BJ (cell line): ENCODE measurements around the gene SMKR1. TPM values are rescaled to one million over a fixed set of nuclear protein-coding genes. Genes with fewer than 3 reads are reported as not detected.

Source experiments
- CTCF ChIA-PET: fragments of 350-600 bp; formaldehyde crosslinking; extraction: SDS; loops from one replicate; lab custom pipeline; 2021; ENCODE audit warnings: antibody characterized with exemption, inconsistent platforms; lab: Yijun Ruan, JAX
- POLR2A ChIA-PET: fragments of 300-600 bp; sonication (Branson Sonifier 250); formaldehyde crosslinking; extraction: SDS; loops from one replicate; lab custom pipeline; 2021; ENCODE audit warnings: antibody characterized with exemption; lab: Charles Lee
- DNase-seq: peaks from one replicate; pipeline ENCODE4 v3.0.0-alpha.2; 2011; ENCODE audit warnings: low read depth
- H3K27me3 ChIP-seq: 2 replicates; pipeline ENCODE4 v1.6.0; 2011; ENCODE audit warnings: low read length; ENCODE audit not compliant: control insufficient read depth, insufficient read depth
- H3K36me3 ChIP-seq: 2 replicates; pipeline ENCODE4 v1.5.1; 2011; ENCODE audit warnings: low read length; ENCODE audit not compliant: control insufficient read depth, insufficient read depth
- H3K4me3 ChIP-seq: 2 replicates; pipeline ENCODE4 v1.5.1; 2011; ENCODE audit warnings: low read depth, mild to moderate bottlenecking, control low read depth, low read length
- polyA plus RNA-seq: library from polyadenylated mRNA; depleted of rRNA; stranded (reverse); fragments of >200 nt; gene quantifications from 2 replicates; pipeline ENCODE4 v1.2.3, GENCODE V29; 2011
- TF ChIP-seq, protein P1 (sequence below): IDR thresholded peaks from 2 replicates; pipeline ENCODE4 v1.5.1; 2011; ENCODE audit warnings: low read depth, mild to moderate bottlenecking, control low read depth, inconsistent platforms, low read length, moderate library complexity; ENCODE audit not compliant: insufficient read depth

SMKR1 gene
- polyA plus RNA-seq, 1 experiment = 0.27 TPM

DNA sequence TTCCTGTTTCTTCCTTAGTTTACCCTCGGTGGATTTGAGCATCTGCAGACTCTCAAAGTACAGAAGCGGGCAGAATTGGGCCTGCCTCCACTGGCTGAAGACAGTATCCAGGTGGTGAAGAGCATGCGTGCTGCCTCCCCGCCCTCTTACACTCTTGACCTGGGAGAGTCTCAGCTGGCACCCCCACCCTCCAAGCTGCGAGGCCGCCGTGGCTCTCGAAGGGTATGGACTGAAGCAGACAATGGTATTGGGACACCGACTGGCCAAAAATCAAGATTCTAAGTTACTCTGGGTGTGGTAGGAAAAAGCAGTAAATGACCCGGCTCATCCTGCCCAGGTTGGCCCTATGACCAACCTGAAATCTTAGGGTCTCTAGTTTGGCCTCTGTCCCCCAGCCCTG is 45.9 kb upstream of the SMKR1 start:
- TF ChIP-seq, protein P1, sequence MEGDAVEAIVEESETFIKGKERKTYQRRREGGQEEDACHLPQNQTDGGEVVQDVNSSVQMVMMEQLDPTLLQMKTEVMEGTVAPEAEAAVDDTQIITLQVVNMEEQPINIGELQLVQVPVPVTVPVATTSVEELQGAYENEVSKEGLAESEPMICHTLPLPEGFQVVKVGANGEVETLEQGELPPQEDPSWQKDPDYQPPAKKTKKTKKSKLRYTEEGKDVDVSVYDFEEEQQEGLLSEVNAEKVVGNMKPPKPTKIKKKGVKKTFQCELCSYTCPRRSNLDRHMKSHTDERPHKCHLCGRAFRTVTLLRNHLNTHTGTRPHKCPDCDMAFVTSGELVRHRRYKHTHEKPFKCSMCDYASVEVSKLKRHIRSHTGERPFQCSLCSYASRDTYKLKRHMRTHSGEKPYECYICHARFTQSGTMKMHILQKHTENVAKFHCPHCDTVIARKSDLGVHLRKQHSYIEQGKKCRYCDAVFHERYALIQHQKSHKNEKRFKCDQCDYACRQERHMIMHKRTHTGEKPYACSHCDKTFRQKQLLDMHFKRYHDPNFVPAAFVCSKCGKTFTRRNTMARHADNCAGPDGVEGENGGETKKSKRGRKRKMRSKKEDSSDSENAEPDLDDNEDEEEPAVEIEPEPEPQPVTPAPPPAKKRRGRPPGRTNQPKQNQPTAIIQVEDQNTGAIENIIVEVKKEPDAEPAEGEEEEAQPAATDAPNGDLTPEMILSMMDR = no peak
- no peak for DNase-seq
- ChIA-PET CTCF (no interaction called here), POLR2A (no interaction called here)
- Histone ChIP-seq H3K4me3 (no peak overlapping the region), H3K36me3 (no peaks in the 10 kb centered on the region), H3K27me3 (no peaks in the 10 kb centered on the region)

DNA sequence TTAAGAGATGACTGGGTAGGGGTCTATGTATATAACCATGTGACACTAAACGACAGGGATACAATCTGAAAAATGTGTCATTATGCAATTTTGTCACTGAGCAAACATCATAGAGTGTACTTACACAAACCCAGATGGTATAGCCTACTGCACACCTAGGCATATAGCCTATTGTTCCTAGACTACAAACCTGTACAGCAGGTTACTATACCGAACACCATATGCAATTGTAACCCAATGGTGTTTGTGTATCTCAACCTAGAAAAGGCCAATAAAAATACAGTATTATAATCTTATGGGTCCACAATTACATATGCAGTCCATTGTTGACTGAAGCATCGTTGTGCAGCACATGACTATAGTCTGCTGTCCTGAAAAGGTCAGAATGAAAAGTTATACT is 45.2 kb upstream of the SMKR1 start:
- Histone ChIP-seq H3K27me3 (no peaks in the 10 kb centered on the region), H3K36me3 (no peaks in the 10 kb centered on the region), H3K4me3 (no peak overlapping the region)
- TF ChIP-seq, protein P1 = no peak
- POLR2A ChIA-PET = no interaction called here
- DNase-seq = no peak
- CTCF ChIA-PET = no interaction called here

DNA sequence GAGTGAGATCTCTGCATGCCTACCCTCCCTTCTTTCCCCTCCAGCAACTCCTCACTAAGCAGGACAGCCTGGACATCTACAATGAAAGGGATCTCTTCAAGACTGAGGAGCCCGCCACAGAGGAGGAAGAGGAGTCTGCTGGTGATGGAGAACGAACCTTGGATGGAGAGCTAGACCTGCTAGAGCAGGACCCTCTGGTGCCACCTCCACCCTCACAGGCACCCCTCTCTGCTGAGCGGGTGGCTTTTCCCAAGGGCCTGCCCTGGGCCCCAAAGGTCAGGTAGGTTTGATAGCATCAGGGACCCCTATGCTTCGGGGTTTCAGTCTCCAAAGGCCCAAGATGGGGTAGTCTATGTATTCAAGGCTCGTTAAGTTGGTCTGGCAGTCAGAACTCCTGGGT is 44.2 kb upstream of the SMKR1 start:
- CTCF ChIA-PET = interaction anchor here (1.0 kb wide), 1 partner anchor 91 kb away, joined by 3 read pairs; no protein-coding TSS in a partner anchor
- no peak for DNase-seq
- Histone ChIP-seq H3K27me3 (no peaks in the 10 kb centered on the region), H3K4me3 (no peak overlapping the region), H3K36me3 (no peaks in the 10 kb centered on the region)
- TF ChIP-seq, protein P1 = no peak
- POLR2A ChIA-PET = no interaction called here

DNA sequence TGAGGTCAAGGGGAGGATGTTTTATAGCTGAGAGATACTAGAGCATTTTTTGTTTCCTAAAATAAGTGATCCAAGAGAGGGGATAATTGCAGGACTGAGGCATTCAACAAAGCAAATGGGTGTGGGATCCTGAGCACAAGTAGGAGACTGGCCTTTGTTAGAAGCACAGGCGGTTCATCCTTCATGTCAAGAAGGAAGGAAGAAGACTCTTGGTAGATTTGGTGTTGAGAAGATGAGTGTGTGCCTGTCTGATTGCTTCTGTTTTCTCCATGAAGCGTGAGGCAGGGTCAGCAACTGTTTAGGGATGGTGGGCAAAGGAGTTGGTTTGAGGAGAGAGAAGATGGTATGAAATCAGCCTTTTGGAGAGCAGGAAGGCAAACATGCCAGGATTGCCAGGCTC is 40.5 kb upstream of the SMKR1 start:
- TF ChIP-seq, protein P1 = no peak
- no peak overlapping the region for H3K4me3 ChIP-seq
- CTCF ChIA-PET = interaction anchor here (1.1 to 1.4 kb wide), 5 partner anchors 10 to 119 kb away, joined by 3 to 7 read pairs (median 4); no protein-coding TSS in a partner anchor
- POLR2A ChIA-PET = no interaction called here
- H3K36me3 ChIP-seq = no peaks in the 10 kb centered on the region
- H3K27me3 ChIP-seq = no peaks in the 10 kb centered on the region
- DNase-seq = no peak

DNA sequence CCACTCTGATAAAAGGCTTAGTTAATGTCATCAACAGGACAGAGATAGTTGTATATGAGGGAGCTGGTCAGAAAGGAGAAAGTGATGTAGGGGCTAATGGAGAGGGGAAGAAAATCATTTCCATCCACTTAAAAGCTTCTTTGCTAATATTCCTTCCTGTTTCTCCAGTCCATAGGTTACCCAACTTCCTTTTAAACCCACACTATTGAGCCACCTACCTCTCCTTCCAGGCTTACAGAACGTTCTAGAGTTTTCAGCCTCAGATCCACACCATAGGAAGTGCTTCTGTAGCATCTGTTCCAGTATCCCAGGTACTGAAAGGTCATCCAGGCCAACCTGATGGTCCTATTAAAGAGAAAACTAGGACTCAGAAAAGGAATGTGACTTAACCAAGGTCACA is 39.9 kb upstream of the SMKR1 start:
- DNase-seq = no peak
- Histone ChIP-seq H3K27me3 (no peaks in the 10 kb centered on the region), H3K36me3 (no peaks in the 10 kb centered on the region), H3K4me3 (no peak overlapping the region)
- TF ChIP-seq, protein P1 = no peak
- POLR2A ChIA-PET = no interaction called here
- CTCF ChIA-PET = interaction anchor here (1.0 to 1.4 kb wide), 5 partner anchors 9 to 237 kb away, joined by 3 to 7 read pairs (median 4); no protein-coding TSS in a partner anchor
